Fibroblast of skin of scalp (primary cell): ENCODE results near the gene FAM120B.

Experiments
- DNase-seq: peaks from one replicate; pipeline ENCODE4 v3.0.0-alpha.2; 2013

FAM120B gene

GRCh38 chr6:170420791-170421776 is 114.5 kb downstream of the FAM120B start:
- DNase-seq: no peak

GRCh38 chr6:170421921-170422320 is 115.4 kb downstream of the FAM120B start:
- DNase-seq: no peak

GRCh38 chr6:170423030-170423429 is 116.5 kb downstream of the FAM120B start:
- no peak for DNase-seq

GRCh38 chr6:170423814-170424603 is 117.5 kb downstream of the FAM120B start:
- peak; percentile 45 for DNase-seq

GRCh38 chr6:170424604-170425126 is 118.1 kb downstream of the FAM120B start:
- DNase-seq: no peak

GRCh38 chr6:170429450-170429849 is 122.9 kb downstream of the FAM120B start:
- DNase-seq: peak; percentile 23

GRCh38 chr6:170433163-170434116 is 126.9 kb downstream of the FAM120B start:
- DNase-seq: no peak

GRCh38 chr6:170434117-170434820 is 127.7 kb downstream of the FAM120B start:
- DNase-seq: no peak

- DNase-seq: no peak
Observed at GRCh38 chr6:170434821-170435155, 128.2 kb downstream of the FAM120B start.

- no peak for DNase-seq
Observed at GRCh38 chr6:170435766-170436165, 129.2 kb downstream of the FAM120B start.

GRCh38 chr6:170436209-170436809 is 129.8 kb downstream of the FAM120B start:
- DNase-seq: no peak

GRCh38 chr6:170437719-170438401 is 131.3 kb downstream of the FAM120B start:
- peak; percentile 10 for DNase-seq

- peak; percentile 96 for DNase-seq
Observed at GRCh38 chr6:170438402-170438753, 131.8 kb downstream of the FAM120B start.

- DNase-seq: no peak
Observed at GRCh38 chr6:170438861-170439260, 132.3 kb downstream of the FAM120B start.

GRCh38 chr6:170439366-170440361 is 133.1 kb downstream of the FAM120B start:
- peak; percentile 8 for DNase-seq

- DNase-seq: no peak
Observed at GRCh38 chr6:170440437-170440836, 133.9 kb downstream of the FAM120B start.

- no peak for DNase-seq
Observed at GRCh38 chr6:170441316-170441715, 134.8 kb downstream of the FAM120B start.

GRCh38 chr6:170442596-170442995 is 136.0 kb downstream of the FAM120B start:
- DNase-seq: no peak

GRCh38 chr6:170443151-170443662 is 136.6 kb downstream of the FAM120B start:
- no peak for DNase-seq
